HG03135 (cell line): ENCODE measurements around the gene LHX3.

Experiments
- ATAC-seq: cut with Tn5 transposase; IDR thresholded peaks from one replicate; pipeline ENCODE4 v1.9.1; 2021; ENCODE audit warnings: mild to moderate bottlenecking, moderate library complexity; ENCODE audit not compliant: unreplicated experiment

LHX3 gene

DNA sequence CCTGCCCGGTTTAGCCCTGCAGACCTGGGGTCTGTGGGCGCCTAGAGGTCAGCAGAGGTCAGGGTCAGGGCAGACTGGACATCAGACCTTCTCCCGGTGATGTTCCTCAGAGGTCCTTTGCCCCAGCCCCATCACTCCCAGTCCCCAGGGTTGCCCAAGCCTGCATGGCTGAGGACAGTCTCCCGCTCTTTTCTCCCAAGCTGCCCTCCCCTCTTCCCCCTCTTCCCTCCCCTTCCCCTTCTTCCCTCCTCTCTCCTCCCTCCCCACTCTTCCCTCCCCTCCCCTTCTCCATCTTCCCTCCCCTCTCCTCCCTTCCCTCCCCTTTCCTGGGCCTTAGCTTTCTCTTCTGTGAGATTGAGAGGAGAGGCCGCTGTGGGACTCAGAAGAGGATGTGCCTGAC, 10.4 kb downstream of the LHX3 start:
- ATAC-seq, result no peak

DNA sequence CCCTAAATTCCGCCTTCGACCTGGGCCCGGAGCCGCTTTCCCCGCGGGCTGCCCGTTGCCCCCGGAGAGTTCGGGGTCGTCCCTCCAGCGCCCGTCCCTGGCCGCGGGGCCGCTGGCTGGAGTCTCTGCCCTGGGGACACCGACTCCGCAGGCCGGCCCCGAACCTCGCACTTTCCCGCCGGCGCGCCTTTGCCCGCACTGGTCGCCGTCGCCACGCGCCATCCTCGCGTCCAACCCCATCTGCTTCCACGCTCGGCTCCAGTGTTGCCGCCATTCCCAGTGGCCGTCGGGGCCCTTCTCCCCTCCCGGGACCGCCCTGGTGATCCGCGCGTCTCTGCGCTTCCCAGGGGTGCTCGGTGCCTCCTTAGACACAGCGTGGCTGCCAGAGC, 11.0 kb downstream of the LHX3 start:
- no peak for ATAC-seq

DNA sequence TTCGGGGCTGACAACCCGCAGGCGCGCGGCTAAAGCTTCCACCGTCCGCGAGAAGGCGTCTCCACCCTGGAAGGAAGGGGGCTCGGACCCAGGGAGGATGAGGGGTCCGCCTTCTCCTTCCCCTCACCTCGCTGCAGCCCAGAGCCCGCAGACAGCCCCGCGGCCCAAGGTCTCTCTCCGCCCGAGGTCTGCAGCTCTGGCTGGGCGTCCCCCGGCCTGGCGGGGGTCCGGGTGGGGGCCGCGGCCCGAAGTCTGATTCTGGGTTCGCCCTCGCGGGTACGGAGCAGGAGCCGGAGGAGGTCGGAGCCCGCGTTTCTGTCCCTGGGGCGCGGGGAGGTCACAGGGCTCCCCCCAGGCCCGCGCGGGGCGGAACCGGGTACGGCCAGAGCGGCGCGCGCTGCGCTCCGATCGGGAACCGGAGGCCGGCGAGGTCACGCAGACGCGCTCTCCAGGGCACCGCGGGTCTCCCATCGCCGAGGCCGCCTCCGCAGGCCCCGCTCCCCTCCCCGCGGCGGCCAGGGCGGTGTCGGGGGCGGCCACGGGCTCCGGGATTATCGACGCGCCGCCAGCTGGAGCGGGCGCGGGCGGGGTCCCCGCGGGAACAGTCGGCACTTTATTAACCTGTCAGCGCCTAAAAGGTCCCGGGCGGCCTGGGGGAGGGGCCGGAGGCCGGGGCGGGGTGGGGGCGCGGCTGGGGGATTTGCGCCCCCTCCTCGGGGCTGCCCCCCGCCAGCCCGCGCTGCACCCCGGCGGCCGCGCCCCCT, 11.6 kb downstream of the LHX3 start:
- ATAC-seq, result no peak

DNA sequence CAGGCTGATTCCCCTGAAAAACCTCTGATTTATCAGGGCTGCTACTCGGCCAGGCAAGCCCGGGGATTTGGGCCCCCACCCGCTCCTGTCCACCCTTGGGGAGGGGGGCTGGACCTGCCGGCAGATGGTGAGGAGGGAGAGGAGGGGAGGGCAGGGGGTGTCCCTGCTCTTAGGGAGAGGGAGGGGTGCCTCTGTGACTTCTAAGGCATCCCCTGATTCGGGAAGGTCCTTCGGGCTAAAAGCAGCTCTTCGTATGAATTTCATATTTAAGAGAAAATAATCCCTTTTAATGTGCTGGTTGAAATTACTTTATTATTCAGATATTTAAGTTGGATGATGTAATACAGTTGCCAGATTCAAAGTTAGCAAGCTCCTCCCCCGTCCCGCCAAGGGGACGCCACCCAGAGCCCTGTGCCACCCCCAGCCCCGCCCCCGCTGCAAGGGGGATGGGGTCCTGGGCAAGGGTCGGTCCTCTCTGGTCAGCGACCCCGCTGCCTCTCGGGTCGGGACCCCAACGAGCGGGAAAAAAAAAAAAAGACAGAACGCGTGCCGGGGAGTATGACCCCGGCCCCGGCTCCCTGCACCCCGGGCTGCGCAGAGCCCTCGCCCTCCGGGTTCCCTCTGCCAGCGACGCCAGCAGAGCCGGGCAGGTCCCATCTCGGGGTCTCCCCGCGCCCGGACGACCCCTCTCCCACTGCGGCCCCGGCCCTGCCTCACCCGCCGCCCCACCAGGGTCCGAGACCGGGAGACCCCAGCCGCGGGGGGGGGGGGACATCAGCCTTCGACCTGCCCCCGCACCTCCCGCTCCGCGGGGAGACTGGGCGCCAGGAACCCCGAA, 12.4 kb downstream of the LHX3 start:
- ATAC-seq, result no peak

DNA sequence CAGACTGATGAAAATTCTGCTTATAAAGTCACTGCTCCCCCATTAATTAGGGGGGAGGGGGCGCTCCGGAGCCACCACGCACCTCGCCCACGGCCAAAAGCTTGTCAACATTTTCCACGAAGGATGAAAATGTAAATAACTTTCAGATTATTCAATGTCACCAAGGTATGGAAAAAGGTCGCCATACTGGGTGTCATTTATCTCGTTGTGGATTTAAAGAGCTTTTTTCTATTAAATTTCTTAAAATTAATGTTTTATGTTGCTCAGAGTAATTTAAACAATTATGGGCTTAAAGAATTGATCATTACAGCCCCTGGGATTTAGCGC, 13.0 kb downstream of the LHX3 start:
- ATAC-seq, result no peak

DNA sequence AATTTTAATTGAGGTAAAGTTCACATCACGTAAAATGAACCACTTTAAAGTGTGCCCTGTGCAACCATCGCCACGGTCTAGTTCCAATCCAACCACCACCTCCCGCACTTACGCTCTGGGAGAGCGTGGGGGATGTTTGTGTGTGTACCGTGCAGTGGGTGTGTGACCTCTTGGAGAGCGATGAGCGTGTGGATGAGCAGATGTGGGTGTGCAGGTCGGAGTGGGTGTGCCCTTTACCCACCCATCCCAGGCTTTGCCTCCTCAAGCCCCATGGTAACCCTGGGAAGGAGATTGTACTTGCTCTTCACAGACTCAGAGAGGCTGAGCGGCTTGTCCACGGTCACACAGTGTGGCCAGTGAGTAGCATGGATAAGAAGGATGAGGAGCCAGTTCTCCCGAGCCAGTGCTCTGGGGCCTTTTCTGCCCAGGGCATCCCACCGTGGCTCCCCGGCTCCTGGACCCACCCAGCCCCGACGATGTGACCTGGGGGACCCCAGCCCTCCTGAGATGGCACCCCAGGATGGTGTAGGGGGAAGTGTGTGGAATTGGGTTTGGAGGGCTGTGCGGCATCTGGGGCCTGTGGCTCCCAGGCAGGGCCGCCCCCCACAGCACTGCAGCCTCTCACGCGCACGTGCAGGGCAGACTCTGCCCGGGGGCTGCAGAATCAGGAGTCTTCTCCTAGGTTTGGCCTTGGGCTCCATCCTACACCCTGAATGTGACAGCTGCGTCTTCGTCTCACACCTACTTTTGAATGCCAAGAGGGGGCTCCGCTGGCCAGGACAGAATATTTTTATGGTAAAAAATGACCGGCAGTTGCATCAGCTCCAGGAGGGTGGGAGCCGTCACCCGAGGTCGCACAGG, 13.6 kb downstream of the LHX3 start:
- no peak for ATAC-seq

DNA sequence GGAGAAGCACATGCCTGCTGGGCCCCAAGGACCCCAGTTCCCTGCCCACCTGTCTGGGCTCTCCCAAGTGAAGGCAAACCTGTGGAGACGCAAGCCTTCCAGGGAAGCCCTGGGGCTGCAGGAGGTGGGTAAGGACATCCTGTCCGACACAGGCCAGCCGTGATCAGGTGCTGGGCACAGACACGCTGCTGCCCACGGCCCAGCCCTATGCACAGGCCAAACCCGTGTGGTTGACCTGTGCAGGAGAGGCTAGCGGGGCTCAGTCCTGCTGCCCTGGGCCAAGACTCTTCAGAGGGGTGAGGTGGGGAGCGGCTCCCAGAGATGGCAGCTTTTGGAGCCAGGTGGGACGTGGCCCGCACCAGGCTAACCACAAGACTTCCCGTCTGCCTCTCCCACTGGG, 14.3 kb downstream of the LHX3 start:
- ATAC-seq, result no peak

DNA sequence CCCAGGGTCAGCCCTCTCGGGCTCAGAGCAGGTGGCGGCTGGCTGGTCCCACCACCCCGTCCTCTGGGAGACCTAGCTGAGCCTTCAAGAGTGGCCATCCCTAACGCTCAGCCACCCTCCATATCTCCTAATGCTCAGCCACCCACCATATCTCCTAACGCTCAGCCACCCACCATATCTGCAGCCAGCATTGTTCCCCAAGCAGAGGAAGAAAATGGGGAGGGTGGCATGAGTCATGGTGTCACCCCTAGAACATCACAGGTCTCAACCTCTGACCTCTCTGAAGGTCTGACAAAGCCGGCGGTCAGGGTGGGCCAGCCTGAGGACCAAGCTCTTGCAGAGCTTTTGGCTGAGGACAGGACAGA, 14.7 kb downstream of the LHX3 start:
- ATAC-seq, result no peak

DNA sequence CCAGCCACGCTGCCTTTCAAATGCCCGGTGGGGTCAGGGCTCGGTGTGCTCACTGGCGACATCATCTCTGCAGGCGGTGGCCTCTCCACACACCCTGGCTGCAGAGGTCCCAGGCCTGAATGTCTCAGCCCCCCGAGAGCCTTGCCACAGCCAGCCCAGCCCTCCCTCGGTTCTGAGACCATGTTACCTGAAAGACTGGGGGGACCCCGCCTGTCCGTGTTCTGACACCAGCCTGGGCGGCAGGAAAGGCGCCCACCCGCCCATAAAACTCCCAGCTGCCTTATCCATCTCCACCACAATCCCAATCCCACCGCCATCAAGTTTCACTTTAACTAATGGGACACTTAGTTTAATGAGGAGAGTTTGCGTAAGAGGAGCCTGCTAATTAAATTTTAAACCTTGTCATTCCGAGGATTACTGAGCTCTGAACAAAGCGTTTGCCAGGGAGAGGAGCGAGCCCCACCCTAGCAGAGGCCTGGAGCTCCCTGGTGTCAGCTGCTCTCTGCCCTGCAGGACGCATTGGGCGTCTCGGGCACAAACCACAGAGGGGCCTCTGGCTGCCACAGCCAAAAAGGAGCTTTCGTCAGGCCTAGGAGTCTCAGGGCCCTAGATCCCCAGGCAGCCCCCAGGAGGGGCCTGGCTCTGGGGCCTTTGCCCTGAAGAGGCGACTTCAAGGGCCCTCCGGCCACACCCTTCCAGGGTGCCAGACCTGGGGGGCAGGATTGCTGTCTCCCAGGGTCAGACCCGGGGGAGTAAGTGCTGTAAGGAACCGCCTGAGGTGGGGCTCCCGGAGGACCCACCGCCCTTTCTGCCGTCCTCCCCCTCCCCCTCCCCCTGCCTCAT, 15.3 kb downstream of the LHX3 start:
- no peak for ATAC-seq

DNA sequence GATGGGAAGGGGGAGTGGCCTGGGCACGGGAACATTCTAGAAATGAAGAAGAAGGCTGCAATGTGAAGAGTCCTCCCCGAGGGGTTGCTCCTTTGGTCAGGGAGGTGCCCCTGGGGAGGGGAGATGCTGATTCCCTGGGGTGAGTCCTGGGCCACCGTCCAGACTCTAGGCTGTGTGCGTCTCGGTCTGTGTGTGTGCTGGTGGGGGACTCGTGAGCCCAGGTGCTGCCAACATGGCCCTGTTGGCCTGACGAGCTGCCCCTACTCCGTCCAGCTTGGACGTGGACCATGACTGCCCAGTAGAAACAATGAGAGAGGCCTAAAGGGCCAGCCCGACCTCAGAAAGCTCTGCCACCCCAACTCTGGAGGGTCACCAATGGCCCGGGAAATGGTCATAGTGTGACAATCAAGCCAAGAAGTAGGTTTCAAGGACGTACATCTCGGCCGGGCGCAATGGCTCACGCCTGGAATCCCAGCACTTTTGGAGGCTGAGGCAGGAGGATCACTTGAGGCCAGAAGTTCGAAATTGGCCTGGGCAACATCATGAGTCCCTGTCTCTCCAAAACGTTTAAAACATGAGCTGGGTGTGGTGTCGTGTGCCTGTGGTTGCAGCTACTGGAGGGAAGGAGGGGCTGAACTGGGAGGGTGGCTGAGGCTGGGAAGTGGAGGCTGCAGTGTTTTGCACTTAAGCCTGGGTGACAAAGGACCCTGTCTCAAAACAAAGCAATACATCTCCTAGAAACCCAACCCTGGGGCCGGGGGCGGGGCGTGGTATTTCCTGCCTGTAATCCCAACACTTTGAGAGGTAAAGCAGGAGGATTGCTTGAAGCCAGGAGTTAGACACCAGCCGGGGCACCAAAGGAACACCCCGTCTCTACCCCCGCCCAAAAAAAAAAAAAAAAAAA, 17.0 kb downstream of the LHX3 start:
- ATAC-seq, result no peak

DNA sequence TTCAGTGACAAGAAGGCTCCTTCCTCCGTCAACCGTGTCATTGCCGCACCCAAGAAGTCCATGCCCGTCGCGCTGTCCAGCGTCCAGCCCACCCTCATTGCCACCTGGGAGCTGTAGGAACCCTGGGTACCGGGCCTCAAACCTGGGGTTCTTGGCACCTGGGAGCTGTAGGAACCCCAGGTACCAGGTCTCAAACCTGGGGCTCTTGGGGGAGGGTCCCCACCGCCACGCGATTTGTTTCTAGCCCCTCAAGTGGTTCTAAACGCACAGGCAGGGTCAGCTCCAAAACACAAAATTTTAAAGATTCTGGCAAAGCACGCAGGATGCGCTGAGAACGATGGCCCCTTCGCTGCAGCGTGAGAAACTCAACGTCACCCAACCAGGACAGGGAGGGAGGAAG, 17.7 kb downstream of the LHX3 start:
- ATAC-seq, result no peak

DNA sequence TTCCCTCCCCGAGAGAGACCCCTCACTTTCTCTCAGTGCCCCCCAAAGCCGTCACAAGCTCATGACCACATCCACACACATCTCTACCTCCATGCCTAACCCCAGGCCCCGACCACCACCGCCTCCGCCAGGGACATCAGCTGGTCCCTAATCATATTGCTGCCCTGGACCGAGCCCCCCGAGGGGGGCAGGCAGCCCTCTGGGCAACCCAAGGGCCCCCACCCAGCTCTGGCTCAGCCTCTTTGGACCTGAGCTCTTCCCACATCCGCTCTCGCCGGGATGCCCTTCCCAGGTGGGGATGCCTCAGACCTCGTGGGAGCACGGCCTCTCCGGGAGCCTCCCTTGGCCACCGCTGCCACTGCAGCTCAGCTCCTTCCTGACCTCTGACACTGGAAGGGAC, 18.5 kb downstream of the LHX3 start:
- no peak for ATAC-seq

DNA sequence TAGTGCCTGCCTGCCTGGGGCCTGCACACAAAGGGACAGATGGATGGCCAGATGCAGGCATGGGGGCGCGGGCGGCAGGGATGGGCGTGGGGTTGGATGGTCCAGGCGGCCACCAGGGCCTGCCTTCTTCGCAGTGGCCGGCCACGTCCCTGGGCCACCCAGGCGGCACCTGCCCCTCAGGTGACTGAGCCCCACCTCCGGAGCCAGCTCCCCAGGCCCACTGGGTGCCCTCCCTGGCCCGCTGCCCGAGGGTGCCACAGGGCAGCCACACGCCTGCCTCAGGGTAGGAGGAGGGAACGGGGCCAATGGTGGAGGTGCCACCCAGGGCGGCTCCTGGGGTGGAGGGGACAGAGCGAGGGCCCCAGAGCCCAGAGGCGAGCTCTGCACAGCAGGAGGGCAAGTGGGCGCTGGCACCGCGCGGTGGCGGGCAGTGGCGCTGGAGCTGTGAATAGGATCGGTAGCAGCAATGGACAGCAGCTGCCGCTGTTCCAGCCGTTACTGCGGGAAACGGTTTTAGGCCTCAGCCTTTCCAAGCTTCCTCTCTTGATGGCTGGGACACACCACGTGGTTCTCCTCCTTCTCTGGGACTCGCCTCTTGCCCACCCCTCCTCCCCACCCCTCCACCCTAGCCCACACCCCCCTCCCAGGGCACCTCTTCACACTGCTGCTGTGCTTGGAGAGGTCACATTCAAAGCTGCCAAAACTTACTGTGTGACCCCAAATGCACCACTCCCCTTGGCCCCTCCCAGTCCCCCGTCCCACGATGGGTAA, 19.1 kb downstream of the LHX3 start:
- ATAC-seq, result no peak

DNA sequence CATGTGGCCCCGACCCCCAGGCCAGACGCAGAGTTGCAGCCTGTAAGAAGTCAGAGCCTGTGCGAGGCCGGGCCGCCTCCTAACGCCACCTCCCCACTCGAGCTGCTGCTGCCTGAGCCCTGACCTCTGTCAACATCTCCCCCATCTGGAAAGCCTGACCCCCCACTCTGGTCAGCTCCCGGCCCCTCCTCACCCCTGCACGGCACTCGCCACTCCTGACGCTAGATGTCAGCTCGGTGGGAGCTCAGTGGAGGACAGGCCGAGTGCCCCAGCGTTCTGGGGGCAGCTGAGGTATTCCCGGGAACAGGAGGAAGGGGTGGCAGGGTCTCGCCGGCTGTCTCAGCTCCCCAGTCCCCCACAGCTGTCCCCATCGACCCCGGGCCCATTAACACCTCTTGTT, 19.9 kb downstream of the LHX3 start:
- ATAC-seq, result no peak

DNA sequence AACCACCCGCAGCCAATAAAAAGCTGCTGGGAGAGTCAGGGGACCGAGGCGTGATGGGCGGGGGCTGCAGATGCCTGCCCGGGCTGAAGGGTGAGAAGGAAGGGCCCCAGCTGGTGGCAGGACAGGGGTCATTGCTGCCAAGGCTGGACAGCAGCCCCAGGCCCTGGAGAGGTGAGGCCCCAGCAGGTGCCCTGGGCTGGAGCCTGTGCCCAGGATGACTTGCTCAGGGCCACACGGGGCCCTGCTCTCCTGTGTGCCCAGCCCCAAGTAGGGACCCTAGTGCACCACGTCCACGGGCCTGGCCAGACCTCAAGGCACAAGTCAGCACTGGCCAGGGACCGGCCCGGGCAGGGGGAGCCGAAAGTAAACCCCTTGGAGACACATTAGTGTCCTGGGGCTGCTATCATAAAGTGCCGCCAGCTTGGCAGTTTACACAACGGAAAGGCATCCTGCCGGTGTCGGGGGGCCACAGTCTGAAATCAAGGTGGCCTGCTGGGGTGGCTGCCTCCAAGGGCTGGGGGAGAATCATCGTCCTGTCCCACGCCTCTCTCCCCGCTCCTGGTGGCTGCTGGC, 22.0 kb downstream of the LHX3 start:
- ATAC-seq, result no peak

DNA sequence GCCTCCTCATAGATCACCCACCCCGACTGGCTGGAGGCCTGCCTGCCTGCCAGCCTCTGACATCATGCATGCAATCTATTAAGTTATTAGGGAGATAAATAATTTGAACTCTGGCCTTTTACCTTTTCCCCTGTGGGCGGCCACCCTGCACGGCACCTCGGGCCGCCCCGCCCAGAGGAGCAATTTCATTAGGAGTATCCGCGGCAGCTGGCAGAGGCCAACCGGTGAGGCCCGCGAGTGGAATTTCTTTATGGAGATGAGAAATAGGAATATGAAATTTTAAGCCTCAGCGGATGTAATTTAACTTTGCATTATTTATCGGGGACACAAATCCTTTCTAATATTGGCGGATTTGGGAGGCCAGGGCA, 22.5 kb downstream of the LHX3 start:
- no peak for ATAC-seq

DNA sequence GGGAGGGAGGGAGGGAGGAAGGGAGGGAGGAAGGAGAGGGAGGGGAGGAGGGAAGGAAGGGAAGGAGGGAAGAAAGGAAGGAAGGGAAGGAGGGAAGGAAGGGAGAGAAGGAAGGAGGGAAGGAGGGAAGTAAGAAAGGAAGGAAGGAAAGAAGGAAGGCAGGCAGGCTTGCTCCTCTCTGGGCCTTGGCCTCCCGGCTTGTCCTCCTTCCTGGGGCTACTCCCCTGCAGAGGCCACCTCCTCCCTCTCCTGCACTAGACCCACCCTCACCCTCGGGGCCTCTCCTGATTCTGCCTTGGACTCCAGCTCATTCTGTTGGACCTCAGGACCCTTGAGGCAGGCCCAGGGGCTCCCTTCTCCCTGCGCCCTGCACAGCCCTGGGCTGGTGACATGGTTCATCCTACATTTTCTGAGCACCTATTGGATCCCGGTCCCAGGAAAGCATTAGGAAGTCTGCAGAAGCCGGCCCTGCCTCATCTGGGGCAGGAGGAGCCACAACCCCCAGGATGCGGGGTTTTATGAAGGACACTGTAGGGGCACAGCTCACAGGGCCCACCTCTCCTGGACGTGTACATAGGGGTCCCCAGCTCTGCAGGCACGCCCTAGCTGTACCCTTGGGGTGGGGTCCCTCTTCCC, 23.0 kb downstream of the LHX3 start:
- no peak for ATAC-seq

DNA sequence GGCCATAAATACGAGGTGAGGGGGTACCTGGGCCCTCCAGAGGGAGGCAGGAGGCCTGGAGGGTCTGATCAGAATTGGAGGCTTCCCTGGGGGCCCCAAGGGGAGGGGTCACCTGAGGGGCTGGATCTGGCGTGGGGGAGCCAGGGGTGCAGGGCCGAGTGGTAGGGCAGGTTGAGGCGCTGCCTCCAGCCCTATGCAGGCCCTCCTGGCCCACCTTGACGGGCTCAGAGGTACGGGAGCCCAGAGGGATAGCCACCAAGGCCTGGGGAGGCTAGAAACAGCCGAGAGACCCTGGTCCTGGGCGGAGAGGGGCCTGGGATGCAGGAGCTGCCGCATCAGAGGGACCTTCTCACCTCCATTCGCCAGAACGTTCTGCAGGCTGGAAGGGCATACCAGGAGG, 24.3 kb downstream of the LHX3 start:
- no peak for ATAC-seq
